Stimulated activated CD4-positive, alpha-beta T cell treated with anti-CD3 and anti-CD28 coated beads, Interleukin-4, amount 100 ng/mL, for 24 hours (primary cell): ENCODE measurements around the gene ZNF444.

Experiments
- DNase-seq: peaks from one replicate; pipeline ENCODE4 v3.0.0-alpha.2; 2020

Gene ZNF444

GRCh38 chr19:56123266-56123891 lies 17.7 kb upstream of the ZNF444 start:
- no peak for DNase-seq

- DNase-seq: no peak
Measured at GRCh38 chr19:56124578-56124977, 16.5 kb upstream of the ZNF444 start.

GRCh38 chr19:56125806-56126590 lies 15.1 kb upstream of the ZNF444 start:
- no peak for DNase-seq

GRCh38 chr19:56126983-56127780 lies 13.9 kb upstream of the ZNF444 start:
- DNase-seq: no peak

GRCh38 chr19:56130006-56130405 lies 11.1 kb upstream of the ZNF444 start:
- DNase-seq: no peak

GRCh38 chr19:56131651-56132050 lies 9.4 kb upstream of the ZNF444 start:
- no peak for DNase-seq

GRCh38 chr19:56132316-56132822 lies 8.7 kb upstream of the ZNF444 start:
- no peak for DNase-seq

GRCh38 chr19:56133858-56134653 lies 7.0 kb upstream of the ZNF444 start:
- no peak for DNase-seq

- DNase-seq: no peak
Measured at GRCh38 chr19:56134654-56134921, 6.5 kb upstream of the ZNF444 start.

GRCh38 chr19:56136362-56136761 lies 4.7 kb upstream of the ZNF444 start:
- DNase-seq: no peak

- no peak for DNase-seq
Measured at GRCh38 chr19:56137405-56137804, 3.7 kb upstream of the ZNF444 start.

GRCh38 chr19:56138069-56138468 lies 3.0 kb upstream of the ZNF444 start:
- no peak for DNase-seq

- DNase-seq: no peak
Measured at GRCh38 chr19:56139847-56140582, 1.1 kb upstream of the ZNF444 start.

GRCh38 chr19:56141417-56141993 lies 418 bp downstream of the ZNF444 start:
- peak; percentile 17 for DNase-seq

- no peak for DNase-seq
Measured at GRCh38 chr19:56142087-56142787, 1.1 kb downstream of the ZNF444 start.

- DNase-seq: no peak
Measured at GRCh38 chr19:56142897-56143434, 1.9 kb downstream of the ZNF444 start.

- no peak for DNase-seq
Measured at GRCh38 chr19:56144376-56144775, 3.3 kb downstream of the ZNF444 start.

- DNase-seq: no peak
Measured at GRCh38 chr19:56144831-56145230, 3.7 kb downstream of the ZNF444 start.

- DNase-seq: no peak
Measured at GRCh38 chr19:56145698-56146097, 4.6 kb downstream of the ZNF444 start.

GRCh38 chr19:56146904-56147303 lies 5.8 kb downstream of the ZNF444 start:
- no peak for DNase-seq

GRCh38 chr19:56147307-56147706 lies 6.2 kb downstream of the ZNF444 start:
- no peak for DNase-seq
